Cardiac muscle cell (in vitro differentiated cells and primary cell): Measurements from ENCODE around the gene LIF. TPM values are rescaled to one million over a fixed set of nuclear protein-coding genes. Genes with fewer than 3 reads are reported as not detected.

Experiments used
- DNase-seq, 2 donors: peaks; one replicate each; pipeline versions ENCODE4 v3.0.0 to v3.0.0-alpha.2; 2010 to 2017; ENCODE audit warnings: low read depth in 1 of 2, low spot score in 1 of 2
- H3K27ac ChIP-seq: fragments of 200-600 bp; sonication (generic); 2 replicates; pipeline ENCODE4 v1.5.1; 2016
- H3K27me3 ChIP-seq: fragments of 200-600 bp; sonication (generic); 2 replicates; pipeline ENCODE4 v1.6.0; 2016; ENCODE audit warnings: control low read depth
- H3K36me3 ChIP-seq: fragments of 200-600 bp; sonication (generic); 2 replicates; pipeline ENCODE4 v1.5.1; 2016; ENCODE audit warnings: control low read depth
- H3K4me1 ChIP-seq: fragments of 200-600 bp; sonication (generic); 2 replicates; pipeline ENCODE4 v1.8.1; 2017; ENCODE audit warnings: low read depth, mild to moderate bottlenecking, mixed run types
- H3K4me3 ChIP-seq: fragments of 200-600 bp; sonication (generic); 2 replicates; pipeline ENCODE4 v1.5.1; 2016; ENCODE audit warnings: mild to moderate bottlenecking
- H3K9me3 ChIP-seq: fragments of 200-600 bp; sonication (generic); 2 replicates; pipeline ENCODE4 v1.5.1; 2017; ENCODE audit warnings: low read depth, mild to moderate bottlenecking, control low read depth
- polyA plus RNA-seq: library from polyadenylated mRNA; unstranded; fragments of >200 nt; fragmentation: Nextera tagmentation; extraction: Ambion mirVana; gene quantifications from 2 replicates; pipeline ENCODE4 v1.2.1, GENCODE V29; 2016
- total RNA-seq: library from RNA; depleted of rRNA; stranded (reverse); fragments of >200 nt; gene quantifications from 2 replicates; pipeline ENCODE4 v1.2.3, GENCODE V29; 2016
- TF ChIP-seq, protein P1 (sequence below): IDR thresholded peaks from 2 replicates; pipeline ENCODE4 v1.5.1; 2012; ENCODE audit warnings: low read depth, mild to moderate bottlenecking, low read length

Gene LIF
- total and polyA plus RNA-seq, 2 experiments from 2014 or later, result 1.0 to 1.7 TPM

DNA sequence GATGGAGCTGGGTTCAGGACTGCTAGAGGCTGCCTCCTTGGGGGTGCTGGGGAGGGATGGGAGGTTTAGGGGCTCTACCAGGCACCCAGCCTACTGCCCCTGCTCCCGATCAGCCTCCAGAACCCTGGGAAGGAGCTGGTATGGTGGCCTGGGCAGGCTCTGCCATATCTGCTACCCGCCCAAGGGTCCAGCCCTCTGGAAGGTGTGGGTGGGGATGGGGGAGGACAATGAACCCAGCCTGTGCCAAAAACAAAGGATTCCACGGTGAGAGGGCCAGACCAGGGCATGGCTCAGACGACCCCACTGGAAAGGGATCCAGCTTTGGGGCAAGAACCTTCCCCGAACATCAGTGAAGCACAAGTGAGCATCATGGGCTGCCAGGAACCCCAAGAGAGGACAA is 39.8 kb upstream of the LIF start:
- DNase-seq, result no peak
- Histone ChIP-seq H3K27ac (no peak overlapping the region), H3K4me1 (peaks cover 13% of the 10 kb centered on the region), H3K36me3 (no peaks in the 10 kb centered on the region), H3K27me3 (no peaks in the 10 kb centered on the region), H3K9me3 (no peaks in the 10 kb centered on the region), H3K4me3 (no peak overlapping the region)
- TF ChIP-seq, protein P1, sequence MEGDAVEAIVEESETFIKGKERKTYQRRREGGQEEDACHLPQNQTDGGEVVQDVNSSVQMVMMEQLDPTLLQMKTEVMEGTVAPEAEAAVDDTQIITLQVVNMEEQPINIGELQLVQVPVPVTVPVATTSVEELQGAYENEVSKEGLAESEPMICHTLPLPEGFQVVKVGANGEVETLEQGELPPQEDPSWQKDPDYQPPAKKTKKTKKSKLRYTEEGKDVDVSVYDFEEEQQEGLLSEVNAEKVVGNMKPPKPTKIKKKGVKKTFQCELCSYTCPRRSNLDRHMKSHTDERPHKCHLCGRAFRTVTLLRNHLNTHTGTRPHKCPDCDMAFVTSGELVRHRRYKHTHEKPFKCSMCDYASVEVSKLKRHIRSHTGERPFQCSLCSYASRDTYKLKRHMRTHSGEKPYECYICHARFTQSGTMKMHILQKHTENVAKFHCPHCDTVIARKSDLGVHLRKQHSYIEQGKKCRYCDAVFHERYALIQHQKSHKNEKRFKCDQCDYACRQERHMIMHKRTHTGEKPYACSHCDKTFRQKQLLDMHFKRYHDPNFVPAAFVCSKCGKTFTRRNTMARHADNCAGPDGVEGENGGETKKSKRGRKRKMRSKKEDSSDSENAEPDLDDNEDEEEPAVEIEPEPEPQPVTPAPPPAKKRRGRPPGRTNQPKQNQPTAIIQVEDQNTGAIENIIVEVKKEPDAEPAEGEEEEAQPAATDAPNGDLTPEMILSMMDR, result no peak

DNA sequence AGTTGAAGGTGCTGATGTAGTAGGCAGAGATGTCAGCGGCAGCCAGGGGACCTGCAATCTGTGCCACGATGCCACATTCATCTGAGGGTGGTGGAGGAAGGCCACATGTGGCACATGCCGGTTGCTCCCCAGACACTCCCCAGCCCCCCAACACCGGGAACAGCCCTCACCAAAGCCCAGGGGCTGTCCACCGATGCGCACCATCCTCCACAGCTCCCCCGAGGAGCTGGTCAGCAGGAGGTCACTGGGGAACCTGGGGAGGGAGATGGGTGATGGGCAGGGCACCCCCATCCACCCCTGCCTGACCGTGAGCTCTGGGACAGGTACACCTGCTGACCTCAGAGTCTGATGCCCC is 39.3 kb upstream of the LIF start:
- no peaks in the 10 kb centered on the region for H3K36me3 ChIP-seq
- H3K27me3 ChIP-seq, result no peaks in the 10 kb centered on the region
- H3K4me3 ChIP-seq, result no peak overlapping the region
- H3K4me1 ChIP-seq, result peaks cover 13% of the 10 kb centered on the region
- DNase-seq, result no peak
- no peaks in the 10 kb centered on the region for H3K9me3 ChIP-seq
- H3K27ac ChIP-seq, result no peak overlapping the region
- TF ChIP-seq, protein P1, result no peak

DNA sequence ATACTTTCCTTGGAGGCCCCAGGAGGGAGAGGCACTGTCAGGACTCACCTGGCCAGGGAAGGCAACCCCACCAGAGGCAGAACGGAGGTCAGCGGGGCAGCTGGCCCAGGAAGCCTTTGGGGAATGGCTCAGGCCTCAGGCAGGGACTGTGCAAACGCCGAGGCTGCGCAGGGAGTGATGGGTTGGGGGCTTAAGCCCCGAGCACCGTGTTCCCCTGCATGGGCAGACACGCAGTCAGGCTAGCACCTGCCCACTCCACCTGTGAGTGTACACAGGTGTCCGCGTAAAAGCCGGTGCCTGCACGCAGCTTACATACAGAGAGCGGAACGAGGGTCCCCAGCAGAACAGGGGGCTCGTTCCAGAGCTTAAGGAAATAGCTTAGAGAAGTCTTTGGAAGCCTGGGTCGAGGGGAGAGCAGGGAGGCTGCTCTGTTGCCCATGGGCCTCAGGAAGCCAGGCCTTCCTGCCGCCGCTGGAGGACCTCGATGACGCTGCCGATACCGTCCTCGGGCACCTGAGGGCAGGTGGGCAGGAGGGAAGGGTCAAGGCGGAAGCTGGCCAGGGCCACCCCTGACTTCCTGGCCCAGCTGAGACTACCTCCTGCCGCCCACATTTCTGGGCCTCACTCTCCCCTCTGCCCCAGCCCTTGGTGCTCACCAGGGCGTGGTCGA is 38.8 kb upstream of the LIF start:
- TF ChIP-seq, protein P1, result no peak
- Histone ChIP-seq H3K36me3 (no peaks in the 10 kb centered on the region), H3K9me3 (no peaks in the 10 kb centered on the region), H3K4me3 (no peak overlapping the region), H3K27ac (no peak overlapping the region), H3K27me3 (no peaks in the 10 kb centered on the region), H3K4me1 (peaks cover 10% of the 10 kb centered on the region)
- DNase-seq, result no peak

DNA sequence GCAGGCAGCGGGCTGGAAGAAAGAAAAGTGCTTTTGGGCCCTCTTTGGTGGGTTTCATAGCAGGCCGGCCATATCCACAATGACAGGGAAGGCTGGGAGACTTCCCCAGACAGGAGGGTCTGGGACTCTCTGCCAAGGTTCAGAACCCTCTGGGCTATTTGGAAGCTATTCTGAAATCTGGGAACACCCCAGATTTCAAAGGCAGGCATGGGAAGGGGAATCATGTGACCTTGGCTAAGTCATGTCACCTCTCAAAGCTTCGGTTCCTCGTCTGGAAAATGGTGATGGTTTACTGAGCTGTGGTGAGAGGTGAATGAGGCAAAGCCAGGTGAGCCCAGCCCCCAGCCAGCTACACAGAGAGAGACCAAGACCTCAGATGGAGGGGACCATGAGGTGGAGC is 38.1 kb upstream of the LIF start:
- peaks cover 7% of the 10 kb centered on the region for H3K4me1 ChIP-seq
- no peaks in the 10 kb centered on the region for H3K9me3 ChIP-seq
- H3K27me3 ChIP-seq, result no peaks in the 10 kb centered on the region
- TF ChIP-seq, protein P1, result no peak
- DNase-seq, result no peak
- no peak overlapping the region for H3K27ac ChIP-seq
- no peak overlapping the region for H3K4me3 ChIP-seq
- no peaks in the 10 kb centered on the region for H3K36me3 ChIP-seq

DNA sequence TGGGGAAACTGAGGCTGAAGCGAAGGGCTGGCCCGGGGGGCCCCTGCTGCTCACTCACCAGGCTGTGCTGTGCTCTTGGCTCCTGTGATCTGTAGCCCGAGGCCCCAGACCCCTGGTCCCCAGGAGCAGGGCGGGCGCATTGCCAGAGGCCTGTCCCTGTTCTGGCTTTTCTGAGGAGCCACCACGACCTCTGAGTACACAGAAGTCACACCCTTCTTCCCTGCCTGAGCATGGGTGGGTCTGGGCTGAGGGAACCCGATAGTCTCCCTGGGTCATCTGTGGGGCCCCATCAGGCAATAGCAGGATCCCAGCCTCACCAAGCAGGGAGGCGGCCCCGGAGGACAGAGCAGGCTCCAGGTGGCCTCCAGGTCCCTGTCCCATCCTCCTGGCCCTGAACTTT is 37.6 kb upstream of the LIF start:
- Histone ChIP-seq H3K4me1 (peaks cover 7% of the 10 kb centered on the region), H3K36me3 (no peaks in the 10 kb centered on the region), H3K9me3 (no peaks in the 10 kb centered on the region), H3K4me3 (no peak overlapping the region), H3K27me3 (no peaks in the 10 kb centered on the region), H3K27ac (no peak overlapping the region)
- no peak for DNase-seq
- TF ChIP-seq, protein P1, result no peak
